H1 (cell line): ENCODE results near the gene SCPEP1. TPM values are rescaled to one million over a fixed set of nuclear protein-coding genes. Genes with fewer than 3 reads are reported as not detected.

ENCODE experiments used
- ATF3 ChIP-seq: IDR thresholded peaks from 2 replicates; pipeline ENCODE4 v1.6.1; 2011; ENCODE audit warnings: low read depth, mild to moderate bottlenecking, low read length; ENCODE audit not compliant: insufficient read depth
- BACH1 ChIP-seq: IDR thresholded peaks from 2 replicates; pipeline ENCODE4 v1.6.1; 2012; ENCODE audit warnings: low read length, improper control_type of control experiment
- CHD7 ChIP-seq: fragments of 300-600 bp; sonication (generic); IDR thresholded peaks from 2 replicates; pipeline ENCODE4 v1.7.1; 2012; ENCODE audit warnings: low read length, moderate library complexity, mild to moderate bottlenecking, inconsistent platforms; ENCODE audit not compliant: insufficient replicate concordance
- HDAC2 ChIP-seq, 2 experiments: fragments of 300-600 bp in 1 of 2; sonication (generic) in 1 of 2; IDR thresholded peaks; 2 replicates each; pipeline ENCODE4 v1.6.1; 2011 to 2012; ENCODE audit warnings: low read depth in 2 of 2, low read length in 2 of 2, mild to moderate bottlenecking in 2 of 2, moderate library complexity in 2 of 2, borderline replicate concordance in 1 of 2, inconsistent platforms in 1 of 2
- KDM1A ChIP-seq: fragments of 200-600, 300-600 bp; sonication (generic); IDR thresholded peaks from 2 replicates; pipeline ENCODE4 v1.7.1; 2016; ENCODE audit warnings: mild to moderate bottlenecking, low read length, borderline replicate concordance
- KDM4A ChIP-seq: IDR thresholded peaks from one replicate; pipeline ENCODE4 v1.7.1; 2012; ENCODE audit warnings: low read depth, mild to moderate bottlenecking, moderate library complexity, low read length, inconsistent platforms; ENCODE audit not compliant: severe bottlenecking
- NRF1 ChIP-seq: IDR thresholded peaks from 2 replicates; pipeline ENCODE4 v1.6.1; 2011; ENCODE audit warnings: mild to moderate bottlenecking, low read depth, low read length, improper control_type of control experiment
- SIX5 ChIP-seq: IDR thresholded peaks from 2 replicates; pipeline ENCODE4 v1.6.1; 2011; ENCODE audit warnings: mild to moderate bottlenecking, low read depth, low read length
- polyA plus RNA-seq, 7 experiments: library from polyadenylated mRNA; depleted of rRNA in 3 of 7; stranded (reverse) in 5 of 7; unstranded in 2 of 7; fragments of >200 nt in 5 of 7; fragments of 200-250 nt in 2 of 7; gene quantifications; 1 replicate in 5 of 7; 2 replicates in 1 of 7; 4 replicates in 1 of 7; pipeline versions ENCODE4 v1.2.1 to v1.2.3, GENCODE V29; 2011 to 2013; ENCODE audit warnings: missing spikeins in 2 of 7, mixed read lengths in 2 of 7
- total RNA-seq: library from RNA; stranded (reverse); fragmentation: NEBNext Ultra II Directional; extraction: Animal tissue kit (Norgen Biotek cat#: 25700); gene quantifications from 2 replicates; pipeline ENCODE4 v1.2.1, GENCODE V29; 2021

SCPEP1 gene
- total and polyA plus RNA-seq, 2 of the 8 experiments (the other 6 are each of a cell fraction or from before 2014, with no cell fraction given), result 30.7 to 52.6 TPM

DNA sequence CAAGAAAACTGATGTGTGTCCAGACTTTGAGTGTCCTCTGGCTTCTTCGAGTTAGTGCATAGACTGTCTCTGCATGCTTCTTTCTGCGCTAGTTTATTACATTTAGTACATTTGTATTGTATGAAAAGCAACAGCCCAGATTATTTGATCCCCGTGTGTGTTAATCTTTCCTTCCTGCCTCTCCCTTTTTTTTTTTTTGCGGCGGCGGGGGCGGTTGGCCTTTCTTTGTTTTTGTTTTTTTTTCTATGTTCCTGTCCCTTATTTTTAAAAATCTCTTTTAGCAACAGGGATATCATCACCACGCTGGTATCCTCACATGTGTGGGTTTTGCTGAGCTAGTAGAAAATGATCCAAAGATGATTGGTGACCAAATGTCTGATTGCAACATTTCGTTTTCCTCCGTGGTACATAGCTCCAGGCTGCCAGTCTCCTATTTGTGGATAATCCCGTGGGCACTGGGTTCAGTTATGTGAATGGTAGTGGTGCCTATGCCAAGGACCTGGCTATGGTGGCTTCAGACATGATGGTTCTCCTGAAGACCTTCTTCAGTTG is 9.4 kb downstream of the SCPEP1 start (continued):
- no peak for TF ChIP-seq CHD7
- TF ChIP-seq SIX5, result no peak
- no peak for TF ChIP-seq BACH1
- TF ChIP-seq HDAC2 (IDR thresholded peaks at IDR 0.05; ENCODE audit: borderline replicate concordance in 1 of 2, low read depth in 2 of 2, low read length in 2 of 2), result no peak
- no peak for TF ChIP-seq KDM1A
- TF ChIP-seq KDM4A, result no peak
- TF ChIP-seq NRF1, result no peak
- TF ChIP-seq ATF3, result no peak
